Measurements from ENCODE around the gene CFAP54. TPM values are rescaled to one million over a fixed set of nuclear protein-coding genes. Genes with fewer than 3 reads are reported as not detected.

Gene CFAP54
- total RNA-seq, 1 donor from 2014 or later: 1.8 TPM

GRCh38 chr12:96890331-96890730 lies 401.0 kb downstream of the CFAP54 start:
- DNase-seq: no peak

DNA sequence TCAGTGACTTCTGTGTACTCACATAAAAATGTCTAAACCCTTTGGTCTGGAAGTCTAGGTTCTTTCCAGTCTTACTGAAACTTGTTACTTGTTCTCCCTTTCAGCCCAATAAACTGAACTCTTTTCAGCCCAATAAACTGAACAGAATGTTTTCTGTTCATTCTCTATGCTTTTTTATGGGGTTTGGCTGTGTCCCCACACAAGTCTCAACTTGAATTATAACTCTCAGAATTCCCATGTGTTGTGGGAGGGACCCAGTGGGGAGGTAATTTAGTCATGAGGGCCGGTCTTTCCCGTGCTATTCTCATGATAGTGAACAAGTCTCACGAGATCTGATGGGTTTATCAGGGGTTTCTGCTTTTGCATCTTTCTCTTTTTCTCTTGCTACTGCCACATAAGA lies 402.7 kb downstream of the CFAP54 start:
- DNase-seq: no peak

DNA sequence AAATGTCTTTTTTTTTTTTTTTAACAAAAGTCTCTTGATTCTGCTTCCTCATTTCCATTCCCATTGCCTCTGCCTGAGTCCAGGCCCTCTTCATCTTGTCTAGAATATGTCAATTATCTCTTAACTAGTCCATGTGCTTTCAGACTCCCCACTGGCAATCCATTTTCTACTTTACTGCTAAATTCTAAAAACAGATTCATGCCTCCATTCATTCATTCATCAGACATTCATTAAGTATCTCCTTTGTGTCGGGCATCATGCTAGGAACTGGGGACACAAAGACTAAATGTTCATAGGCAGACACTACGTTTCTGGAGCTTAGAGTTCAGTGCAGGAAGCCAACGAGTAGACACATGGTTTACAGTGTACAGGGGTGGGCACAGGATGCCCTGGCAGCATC lies 408.0 kb downstream of the CFAP54 start:
- no peak for DNase-seq

DNA sequence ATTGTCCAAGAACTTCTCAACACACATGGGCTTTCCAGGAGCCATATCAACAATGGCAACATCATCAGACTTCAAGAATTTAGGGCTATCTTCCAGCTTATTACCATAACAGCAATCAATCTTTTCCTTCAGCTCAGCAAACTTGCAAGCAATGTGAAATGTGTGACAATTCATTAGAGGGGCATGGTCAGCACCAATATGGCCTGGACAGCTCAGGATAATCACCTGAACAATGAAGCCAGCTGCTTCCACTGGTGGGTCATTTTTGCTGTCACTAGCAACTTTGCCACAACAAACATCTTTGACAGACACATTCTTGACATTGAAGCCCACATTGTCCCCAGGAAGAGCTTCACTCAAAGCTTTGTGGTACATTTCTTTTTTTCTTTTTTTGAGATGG lies 411.8 kb downstream of the CFAP54 start:
- DNase-seq: no peak

- DNase-seq: no peak
Measured at GRCh38 chr12:96902076-96902475, 412.7 kb downstream of the CFAP54 start.

GRCh38 chr12:96906498-96906848 lies 417.1 kb downstream of the CFAP54 start:
- no peak for DNase-seq

DNA sequence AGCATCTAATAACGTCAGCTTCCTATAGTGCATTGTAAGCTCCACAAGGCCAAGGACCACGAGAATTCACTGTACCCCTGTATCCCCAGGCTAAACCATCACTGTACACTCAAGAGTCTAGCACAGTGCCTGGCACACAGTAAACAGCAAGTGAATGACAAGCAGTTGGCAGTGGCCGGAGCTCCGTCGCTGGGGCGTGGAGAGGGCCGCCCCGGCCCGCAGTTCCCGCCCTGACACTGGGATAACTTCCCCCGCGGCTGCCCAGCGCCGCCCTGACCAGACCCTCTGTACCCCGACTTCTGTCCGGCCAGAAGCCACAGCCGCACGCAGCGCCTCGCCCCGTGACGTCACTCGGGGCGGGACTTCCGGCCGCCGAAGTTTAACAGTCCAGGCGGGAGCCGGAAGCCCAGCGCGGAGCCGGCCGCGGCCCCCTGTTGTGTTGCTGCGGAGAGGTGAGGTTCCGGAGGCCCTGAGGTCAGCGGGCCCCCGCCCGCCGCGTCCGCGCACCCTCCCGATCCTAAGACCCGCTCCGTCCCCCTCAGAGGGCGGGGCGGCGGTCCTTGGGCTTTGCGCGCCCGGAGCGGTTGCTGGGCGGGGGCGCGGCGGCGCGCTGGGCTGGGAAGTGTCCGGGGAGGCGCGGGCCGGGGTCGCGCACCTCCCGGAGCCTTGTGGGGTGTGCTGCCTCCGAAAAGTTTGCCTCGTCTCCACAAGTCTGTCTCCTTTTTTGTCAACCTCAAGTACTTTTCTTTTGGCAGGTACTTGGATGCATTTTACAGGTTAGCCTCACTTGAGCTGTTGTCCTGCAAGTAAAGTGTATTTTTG lies 417.7 kb downstream of the CFAP54 start, which contains the start of gene NEDD1:
TSS of gene NEDD1 (plus strand) at position 409 of the 822 bp plus-strand sequence. CDS start 2,503 bp downstream, outside the sequence.
- DNase-seq: peak; percentile 80

- DNase-seq: no peak
Measured at GRCh38 chr12:96907671-96908422, 418.5 kb downstream of the CFAP54 start.

DNA sequence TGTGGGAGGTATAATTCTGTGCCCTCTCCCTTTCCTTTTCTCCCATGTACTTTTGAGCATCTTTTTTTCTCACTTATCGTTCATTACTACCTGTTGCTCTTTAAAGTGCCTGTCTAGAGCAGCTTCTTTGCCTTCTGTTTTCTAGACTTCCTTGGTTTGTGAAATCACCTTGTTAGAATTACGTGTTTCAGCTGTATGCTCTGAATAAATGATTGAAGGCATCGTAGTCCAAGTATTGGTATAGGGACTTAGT lies 419.0 kb downstream of the CFAP54 start:
- DNase-seq: no peak

DNA sequence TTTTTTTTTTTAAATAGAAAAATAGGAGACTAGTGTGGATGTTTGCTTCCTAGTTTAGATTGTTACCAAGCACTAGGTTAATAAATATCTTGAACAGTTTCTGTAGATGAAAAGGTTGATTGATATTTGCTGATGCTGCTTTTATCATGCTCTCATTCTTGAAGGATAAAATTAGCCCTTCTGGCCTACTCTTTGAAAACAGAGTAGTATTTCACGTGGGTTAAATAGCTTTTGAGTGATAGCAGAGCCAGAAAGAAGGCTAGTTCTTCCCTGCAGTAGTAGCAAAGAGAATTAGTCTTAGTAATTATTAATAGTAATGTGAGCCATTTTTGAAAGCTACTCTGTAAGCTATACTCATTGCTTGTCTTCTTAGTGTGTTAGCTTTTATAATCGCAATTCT lies 422.9 kb downstream of the CFAP54 start:
- DNase-seq: no peak

- no peak for DNase-seq
Measured at GRCh38 chr12:96912943-96913342, 423.6 kb downstream of the CFAP54 start.

DNA sequence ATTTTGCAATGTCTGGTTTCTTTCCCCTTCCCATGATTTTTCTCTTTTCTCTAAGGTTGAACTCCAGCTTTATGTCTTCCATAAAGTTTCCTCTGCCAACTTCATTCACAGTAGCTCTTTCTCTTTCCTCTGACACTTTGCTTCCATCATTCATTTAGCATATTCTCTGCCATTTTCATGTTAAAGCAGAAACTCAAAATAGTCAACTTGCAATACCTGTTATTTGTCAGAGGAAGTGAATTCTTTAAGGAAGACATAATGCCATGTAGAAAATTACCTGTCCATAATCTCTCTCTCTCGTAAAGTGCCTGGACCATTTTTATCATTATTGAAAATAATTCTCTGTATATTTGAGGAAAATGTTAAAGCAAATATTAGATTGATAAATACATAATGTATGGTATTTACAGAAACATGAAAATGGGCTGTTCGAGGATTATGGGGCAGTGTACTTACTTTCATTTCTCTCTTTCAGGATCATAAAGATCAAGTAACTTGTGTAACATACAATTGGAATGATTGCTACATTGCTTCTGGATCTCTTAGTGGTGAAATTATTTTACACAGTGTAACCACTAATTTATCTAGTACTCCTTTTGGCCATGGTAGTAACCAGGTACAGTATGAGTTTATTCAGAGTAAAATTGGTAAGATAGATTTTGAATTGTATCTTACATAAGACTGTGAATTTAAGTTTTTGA lies 430.3 kb downstream of the CFAP54 start:
- DNase-seq: no peak

Other genes starting within 250 kb of the CFAP54 start
- gene CDK17, start 89.1 kb upstream of the CFAP54 start, total RNA-seq: 65.8 TPM

All from skin of body (tissue), 2 donors.